RWPE2 (cell line): ENCODE data around the gene PADI2.

Experiments used
- ATAC-seq: fragments of 200-7000 bp; cut with Tn5 transposase; 3 replicates; pipeline ENCODE4 v1.9.1; 2021; ENCODE audit warnings: low read depth
- DNase-seq: peaks from one replicate; pipeline ENCODE4 v3.0.0-alpha.2; 2020; ENCODE audit warnings: low spot score
- H3K27ac ChIP-seq: fragments of 450-650 bp; 2 replicates; pipeline ENCODE4 v1.5.1; 2017; ENCODE audit warnings: mild to moderate bottlenecking; ENCODE audit not compliant: poor library complexity, severe bottlenecking
- H3K27me3 ChIP-seq: fragments of 250-450 bp; sonication (Bioruptor Pico); 2 replicates; pipeline ENCODE4 v1.5.1; 2021; ENCODE audit warnings: mild to moderate bottlenecking, moderate library complexity; ENCODE audit not compliant: insufficient read depth, poor library complexity, severe bottlenecking
- H3K36me3 ChIP-seq: fragments of 250-450 bp; sonication (Bioruptor Pico); 2 replicates; pipeline ENCODE4 v1.5.1; 2020; ENCODE audit warnings: low read depth, mild to moderate bottlenecking, moderate library complexity
- H3K4me1 ChIP-seq: fragments of 250-450 bp; sonication (Bioruptor Pico); 2 replicates; pipeline ENCODE4 v1.5.1; 2021; ENCODE audit warnings: mild to moderate bottlenecking, moderate library complexity; ENCODE audit not compliant: insufficient read depth, poor library complexity, severe bottlenecking
- H3K4me3 ChIP-seq: fragments of 250-450 bp; sonication (Bioruptor Pico); 2 replicates; pipeline ENCODE4 v1.5.1; 2021; ENCODE audit warnings: mild to moderate bottlenecking, moderate library complexity; ENCODE audit not compliant: severe bottlenecking
- H3K9me3 ChIP-seq: fragments of 250-450 bp; sonication (Bioruptor Pico); 2 replicates; pipeline ENCODE4 v1.5.1; 2021; ENCODE audit warnings: mild to moderate bottlenecking, moderate library complexity; ENCODE audit not compliant: severe bottlenecking
- TF ChIP-seq, protein P1 (sequence below): fragments of 450-650 bp; IDR thresholded peaks from one replicate; pipeline ENCODE4 v1.5.1; 2017; ENCODE audit warnings: mild to moderate bottlenecking, moderate library complexity; ENCODE audit not compliant: poor library complexity, severe bottlenecking

Gene PADI2

DNA sequence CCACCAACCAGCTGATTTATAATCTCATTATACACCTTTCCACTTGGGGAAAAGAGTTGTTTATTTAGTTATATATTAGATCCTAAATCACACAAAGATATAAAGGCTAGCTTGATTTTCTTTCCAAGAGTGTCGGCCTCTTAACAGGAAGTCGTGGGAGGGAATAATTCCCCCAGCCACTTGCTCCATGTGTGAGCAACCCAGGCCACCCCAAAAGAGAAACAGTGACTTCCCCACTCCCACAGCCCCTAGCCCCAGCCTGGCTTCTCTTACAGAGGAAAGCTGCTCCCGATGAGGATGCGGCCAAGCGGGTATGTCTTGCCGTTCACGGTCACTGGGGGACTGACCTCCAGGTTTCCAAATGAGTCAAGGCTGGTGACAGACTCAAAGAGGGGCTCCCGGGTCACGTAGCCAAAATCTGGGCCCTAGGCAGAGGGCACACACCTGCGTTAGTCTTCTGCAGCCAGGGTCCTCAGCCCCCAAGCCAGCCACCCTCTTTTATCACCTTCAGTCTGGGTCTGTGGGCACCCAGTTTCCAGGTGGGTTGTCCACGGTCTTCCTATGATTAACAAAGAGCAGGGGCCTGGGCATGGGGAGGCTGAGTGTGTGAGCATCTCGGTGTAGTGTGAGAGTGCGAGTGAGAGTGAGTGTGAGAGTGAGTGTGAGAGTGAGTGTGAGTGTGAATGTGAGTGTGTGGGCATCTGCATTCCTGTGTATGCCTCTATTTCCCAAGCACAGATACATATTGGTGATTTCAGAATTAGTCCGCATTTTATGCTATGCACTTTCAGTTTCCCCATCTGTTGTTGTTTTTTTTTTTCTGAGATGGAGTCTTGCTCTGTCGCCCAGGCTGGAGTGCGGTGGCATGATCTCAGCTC is 40.0 kb downstream of the PADI2 start:
- TF ChIP-seq, protein P1, sequence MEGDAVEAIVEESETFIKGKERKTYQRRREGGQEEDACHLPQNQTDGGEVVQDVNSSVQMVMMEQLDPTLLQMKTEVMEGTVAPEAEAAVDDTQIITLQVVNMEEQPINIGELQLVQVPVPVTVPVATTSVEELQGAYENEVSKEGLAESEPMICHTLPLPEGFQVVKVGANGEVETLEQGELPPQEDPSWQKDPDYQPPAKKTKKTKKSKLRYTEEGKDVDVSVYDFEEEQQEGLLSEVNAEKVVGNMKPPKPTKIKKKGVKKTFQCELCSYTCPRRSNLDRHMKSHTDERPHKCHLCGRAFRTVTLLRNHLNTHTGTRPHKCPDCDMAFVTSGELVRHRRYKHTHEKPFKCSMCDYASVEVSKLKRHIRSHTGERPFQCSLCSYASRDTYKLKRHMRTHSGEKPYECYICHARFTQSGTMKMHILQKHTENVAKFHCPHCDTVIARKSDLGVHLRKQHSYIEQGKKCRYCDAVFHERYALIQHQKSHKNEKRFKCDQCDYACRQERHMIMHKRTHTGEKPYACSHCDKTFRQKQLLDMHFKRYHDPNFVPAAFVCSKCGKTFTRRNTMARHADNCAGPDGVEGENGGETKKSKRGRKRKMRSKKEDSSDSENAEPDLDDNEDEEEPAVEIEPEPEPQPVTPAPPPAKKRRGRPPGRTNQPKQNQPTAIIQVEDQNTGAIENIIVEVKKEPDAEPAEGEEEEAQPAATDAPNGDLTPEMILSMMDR, result no peak
- no peaks in the 10 kb centered on the region for H3K36me3 ChIP-seq
- no peaks in the 10 kb centered on the region for H3K27me3 ChIP-seq
- H3K27ac ChIP-seq, result no peak overlapping the region
- ATAC-seq (no peak), DNase-seq (no peak)
- no peak overlapping the region for H3K4me3 ChIP-seq
- no peaks in the 10 kb centered on the region for H3K9me3 ChIP-seq
- no peaks in the 10 kb centered on the region for H3K4me1 ChIP-seq

DNA sequence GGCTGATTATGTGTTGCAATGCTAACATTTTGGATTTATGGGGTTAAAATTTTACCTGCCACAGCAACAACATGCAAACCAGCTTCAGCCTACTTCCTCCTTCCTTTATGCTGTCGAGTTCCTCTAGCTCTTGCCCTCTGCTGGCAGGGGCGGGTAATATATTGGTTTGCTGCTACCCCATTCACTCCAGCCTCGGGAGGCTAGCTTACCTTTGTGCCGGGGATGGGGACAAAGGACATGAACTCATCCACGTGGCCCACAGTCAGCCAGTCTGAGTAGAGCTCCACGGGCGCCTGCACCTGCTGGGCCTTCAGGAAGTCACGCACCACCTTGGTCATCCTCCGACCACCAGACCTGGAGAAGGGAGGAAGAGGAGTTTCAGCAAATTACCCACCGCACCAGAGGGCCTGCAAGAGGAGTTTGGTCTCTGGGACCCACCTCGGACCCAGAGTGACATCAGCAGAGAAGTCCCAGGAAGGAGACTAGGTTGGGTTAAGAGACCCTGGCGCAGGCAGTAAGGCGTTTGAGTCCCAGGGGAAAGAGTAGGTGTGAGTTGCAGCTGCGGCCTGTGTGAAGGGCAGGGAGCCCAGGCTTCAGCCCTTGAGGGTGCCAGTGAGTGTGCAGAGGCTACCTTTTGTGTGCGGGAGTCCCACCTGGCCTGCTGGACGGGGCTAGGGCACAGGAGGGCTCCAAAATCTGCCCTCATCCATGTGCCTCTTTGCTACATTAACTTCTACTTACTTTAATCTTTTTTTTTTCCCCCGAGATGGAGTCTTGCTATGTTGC is 43.6 kb downstream of the PADI2 start:
- DNase-seq (no peak), ATAC-seq (peak; percentile 38; the same call in 1 of the 3 replicates)
- H3K27me3 ChIP-seq, result no peaks in the 10 kb centered on the region
- H3K4me3 ChIP-seq, result no peak overlapping the region
- no peaks in the 10 kb centered on the region for H3K4me1 ChIP-seq
- H3K27ac ChIP-seq, result no peak overlapping the region
- TF ChIP-seq, protein P1, result peak; percentile 33
- no peaks in the 10 kb centered on the region for H3K36me3 ChIP-seq
- H3K9me3 ChIP-seq, result no peaks in the 10 kb centered on the region

DNA sequence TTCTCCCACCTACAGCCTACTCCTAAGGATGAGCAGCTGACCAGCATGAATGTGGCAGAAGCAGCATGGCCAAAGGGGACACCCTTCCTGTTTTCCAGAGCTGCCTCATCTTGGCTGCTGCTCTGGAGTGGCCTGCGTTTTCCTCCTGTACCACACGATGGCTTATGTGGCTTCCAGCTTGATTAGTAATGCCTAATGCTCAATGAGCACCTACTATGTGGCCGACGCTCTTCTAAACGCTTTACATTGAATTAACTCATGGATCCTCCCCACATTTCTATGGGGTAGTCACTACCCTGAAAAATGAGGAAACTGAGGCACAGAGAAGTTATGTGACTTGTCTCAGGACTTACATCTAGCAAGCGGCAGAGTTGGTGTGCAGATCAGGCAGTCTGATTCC is 47.5 kb downstream of the PADI2 start:
- H3K27ac ChIP-seq, result no peak overlapping the region
- no peaks in the 10 kb centered on the region for H3K36me3 ChIP-seq
- no peaks in the 10 kb centered on the region for H3K9me3 ChIP-seq
- no peaks in the 10 kb centered on the region for H3K4me1 ChIP-seq
- H3K27me3 ChIP-seq, result no peaks in the 10 kb centered on the region
- no peak for DNase-seq
- ATAC-seq, result no peak
- TF ChIP-seq, protein P1, result no peak
- no peak overlapping the region for H3K4me3 ChIP-seq

DNA sequence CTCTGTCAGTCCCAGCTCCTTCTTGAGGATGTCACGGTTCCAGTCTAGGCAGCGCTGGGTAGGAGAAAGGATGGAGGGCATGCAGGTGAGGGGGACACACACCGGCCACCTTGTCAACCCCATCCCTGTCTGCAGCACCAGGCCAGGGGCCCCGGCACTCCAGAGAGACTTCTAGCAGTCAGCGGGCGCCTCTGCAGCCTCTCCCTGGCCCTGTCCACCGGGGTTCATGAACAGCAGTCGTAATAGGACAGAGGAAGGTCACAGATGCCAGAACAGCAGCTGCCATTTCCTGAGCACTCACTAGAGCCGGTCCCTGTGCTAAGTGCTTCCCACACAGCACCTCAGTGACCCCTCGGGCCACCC is 49.1 kb downstream of the PADI2 start:
- H3K27ac ChIP-seq, result no peak overlapping the region
- DNase-seq (no peak), ATAC-seq (no peak)
- no peaks in the 10 kb centered on the region for H3K4me1 ChIP-seq
- no peaks in the 10 kb centered on the region for H3K36me3 ChIP-seq
- no peaks in the 10 kb centered on the region for H3K27me3 ChIP-seq
- TF ChIP-seq, protein P1, result no peak
- no peak overlapping the region for H3K4me3 ChIP-seq
- H3K9me3 ChIP-seq, result no peaks in the 10 kb centered on the region
